Activated naive CD4-positive, alpha-beta T cell treated with anti-CD3 and anti-CD28 coated beads, Interleukin-2, amount 50 U/mL, for 72 hours (primary cell): Measurements from ENCODE around the gene THSD1. TPM values are rescaled to one million over a fixed set of nuclear protein-coding genes. Genes with fewer than 3 reads are reported as not detected.

ENCODE experiments used
- ATAC-seq, 2 donors: fragments of 150-1000 bp; cut with Tn5 transposase; 2 replicates each; pipeline ENCODE4 v1.10.0; 2021; ENCODE audit warnings: mild to moderate bottlenecking in 2 of 2, moderate library complexity in 2 of 2
- DNase-seq, 2 donors: peaks; one replicate each; pipeline ENCODE4 v3.0.0; 2021 to 2022; ENCODE audit warnings: low spot score in 2 of 2
- H3K27ac Mint-ChIP-seq, 2 donors: one replicate each; pipeline ENCODE4 v1.8.0; 2022; ENCODE audit warnings: mild to moderate bottlenecking in 2 of 2, mixed read lengths in 2 of 2
- H3K36me3 Mint-ChIP-seq, 2 donors: one replicate each; pipeline ENCODE4 v1.8.0; 2022; ENCODE audit warnings: mixed read lengths in 2 of 2
- H3K9me3 Mint-ChIP-seq, 2 donors: one replicate each; pipeline ENCODE4 v1.8.0; 2022; ENCODE audit warnings: mixed read lengths in 2 of 2
- total RNA-seq, 2 donors: library from RNA; stranded (reverse); gene quantifications; one replicate each; pipeline ENCODE4 v1.2.3, GENCODE V29; 2022

THSD1 gene, protein sequence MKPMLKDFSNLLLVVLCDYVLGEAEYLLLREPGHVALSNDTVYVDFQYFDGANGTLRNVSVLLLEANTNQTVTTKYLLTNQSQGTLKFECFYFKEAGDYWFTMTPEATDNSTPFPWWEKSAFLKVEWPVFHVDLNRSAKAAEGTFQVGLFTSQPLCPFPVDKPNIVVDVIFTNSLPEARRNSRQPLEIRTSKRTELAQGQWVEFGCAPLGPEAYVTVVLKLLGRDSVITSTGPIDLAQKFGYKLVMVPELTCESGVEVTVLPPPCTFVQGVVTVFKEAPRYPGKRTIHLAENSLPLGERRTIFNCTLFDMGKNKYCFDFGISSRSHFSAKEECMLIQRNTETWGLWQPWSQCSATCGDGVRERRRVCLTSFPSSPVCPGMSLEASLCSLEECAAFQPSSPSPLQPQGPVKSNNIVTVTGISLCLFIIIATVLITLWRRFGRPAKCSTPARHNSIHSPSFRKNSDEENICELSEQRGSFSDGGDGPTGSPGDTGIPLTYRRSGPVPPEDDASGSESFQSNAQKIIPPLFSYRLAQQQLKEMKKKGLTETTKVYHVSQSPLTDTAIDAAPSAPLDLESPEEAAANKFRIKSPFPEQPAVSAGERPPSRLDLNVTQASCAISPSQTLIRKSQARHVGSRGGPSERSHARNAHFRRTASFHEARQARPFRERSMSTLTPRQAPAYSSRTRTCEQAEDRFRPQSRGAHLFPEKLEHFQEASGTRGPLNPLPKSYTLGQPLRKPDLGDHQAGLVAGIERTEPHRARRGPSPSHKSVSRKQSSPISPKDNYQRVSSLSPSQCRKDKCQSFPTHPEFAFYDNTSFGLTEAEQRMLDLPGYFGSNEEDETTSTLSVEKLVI
- total RNA-seq: under 1 TPM; 0.09 to 0.19 TPM

DNA sequence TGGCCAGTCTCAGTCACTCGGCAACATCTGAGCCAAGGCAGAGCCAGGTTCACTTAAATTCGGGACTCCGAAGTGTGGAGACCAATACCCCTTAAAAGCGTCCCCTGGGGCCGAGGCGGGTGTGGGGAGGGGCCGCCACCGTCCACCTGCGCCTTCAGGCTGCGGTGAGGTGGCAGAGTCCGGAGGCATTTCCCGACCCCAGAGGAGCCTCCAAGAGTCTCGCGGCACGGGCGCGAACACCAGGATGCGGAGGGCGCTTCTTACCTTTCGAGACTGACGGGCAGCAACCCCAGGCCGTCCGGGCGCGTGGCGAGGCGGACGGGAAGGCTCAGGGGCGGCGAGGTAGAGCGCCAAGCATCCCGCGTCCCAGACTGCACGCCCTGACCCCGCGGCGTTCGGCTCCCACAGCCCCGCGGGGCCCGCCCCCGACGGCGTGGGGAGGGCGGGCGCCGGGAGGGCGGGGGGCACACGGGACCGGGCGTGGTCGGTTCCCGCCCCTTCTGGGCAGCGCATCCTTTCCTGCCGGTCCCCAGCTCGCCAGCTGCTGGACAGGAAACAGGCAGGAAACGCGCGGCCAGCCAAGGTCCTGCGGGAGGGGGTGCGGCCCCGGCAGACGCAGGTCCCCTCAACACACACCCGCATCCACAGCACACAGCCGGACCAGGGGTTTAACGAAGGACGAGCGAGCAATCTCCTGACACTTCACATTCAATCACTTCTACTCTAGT, at the start of gene THSD1:
Gene THSD1, minus strand, starts transcription at position 406 of the 728 bp plus-strand sequence. CDS start 3,572 bp downstream, outside the sequence.
- peak; percentile 54 to 67 for ATAC-seq
- H3K36me3 Mint-ChIP-seq: peaks cover 5 to 6% of the 10 kb centered on the region in 2 donors
- peak within 1 kb of the TSS in 1 of 2 donors; percentile 44 for H3K27ac Mint-ChIP-seq
- peak in 1 of 2 donors; percentile 24 for DNase-seq
- H3K9me3 Mint-ChIP-seq: no peaks in the 10 kb centered on the region

DNA sequence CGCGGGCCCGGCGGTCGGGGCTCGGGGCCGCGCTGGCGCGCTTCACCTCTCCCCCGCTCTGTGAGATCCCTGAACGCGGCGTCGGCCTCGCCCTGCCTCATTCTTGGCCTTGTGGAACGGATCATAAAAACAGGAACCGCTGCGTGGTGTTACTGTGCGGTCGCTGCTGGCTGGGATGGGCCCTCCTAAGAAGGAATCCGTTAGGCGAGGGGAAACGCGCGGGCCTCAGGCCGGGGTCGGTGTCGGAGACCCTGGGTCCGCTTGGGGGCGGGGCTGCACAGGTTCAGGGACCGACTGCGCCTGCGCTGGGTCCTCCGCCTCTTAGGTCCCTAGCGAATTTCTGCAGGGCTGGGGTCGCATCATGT, 49.7 kb upstream of the THSD1 start:
- peaks cover 13 to 18% of the 10 kb centered on the region in 2 donors for H3K36me3 Mint-ChIP-seq
- ATAC-seq: peak; percentile 52 to 57
- H3K9me3 Mint-ChIP-seq: no peaks in the 10 kb centered on the region
- DNase-seq: peak; percentile 79
- peak overlapping the region; percentile 44 to 96 for H3K27ac Mint-ChIP-seq

DNA sequence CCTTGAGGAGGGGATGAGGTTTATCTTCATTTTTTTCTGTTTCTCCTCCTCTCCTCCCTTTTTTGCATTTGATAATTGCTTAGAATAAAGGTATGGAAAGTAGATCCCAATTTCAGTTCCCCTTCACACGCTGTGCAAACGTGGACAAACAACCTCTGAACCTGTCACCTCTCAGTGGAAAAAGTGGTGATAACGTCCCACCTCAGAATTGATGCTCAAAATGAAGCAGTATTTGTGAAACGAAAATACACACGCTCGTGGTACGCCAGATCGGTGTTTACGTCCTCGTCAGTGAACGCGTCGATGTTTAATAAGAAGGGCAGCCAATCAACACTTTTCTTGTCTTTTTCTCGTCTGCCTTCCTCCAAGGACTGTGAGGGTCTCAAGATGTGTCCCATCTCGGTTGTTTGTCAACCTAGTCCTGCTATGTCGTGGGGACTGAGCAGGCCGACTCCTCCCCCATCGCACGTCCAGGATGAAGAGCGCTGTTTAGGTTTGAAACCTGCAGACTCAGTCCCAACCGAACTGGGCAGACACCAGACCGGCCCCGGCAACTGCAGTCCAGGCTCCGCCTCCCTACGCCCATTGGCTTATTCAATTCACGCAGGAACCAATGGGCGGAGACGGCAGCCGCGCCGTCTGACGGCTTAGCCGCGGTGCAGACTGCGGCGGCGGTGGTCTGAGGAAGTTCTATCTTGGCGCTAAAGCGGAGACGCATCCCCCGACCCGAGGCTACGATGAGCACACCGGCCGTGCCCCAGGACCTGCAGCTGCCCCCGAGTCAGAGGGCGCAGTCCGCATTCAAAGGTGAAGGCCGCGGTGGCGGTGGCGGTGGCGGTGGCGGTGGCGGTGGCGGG, 49.1 kb upstream of the THSD1 start, which contains the start of gene CKAP2:
Gene CKAP2, plus strand, starts transcription at position 659 of the 857 bp plus-strand sequence. Its CDS starts 79 bp downstream, at position 738.
- ATAC-seq (peak; percentile 86 to 89), DNase-seq (peak; percentile 91 to 96)
- peak within 1 kb of the TSS; percentile 87 to 96 for H3K27ac Mint-ChIP-seq
- H3K36me3 Mint-ChIP-seq: peaks cover 10 to 17% of the 10 kb centered on the region in 2 donors
- H3K9me3 Mint-ChIP-seq: no peaks in the 10 kb centered on the region

DNA sequence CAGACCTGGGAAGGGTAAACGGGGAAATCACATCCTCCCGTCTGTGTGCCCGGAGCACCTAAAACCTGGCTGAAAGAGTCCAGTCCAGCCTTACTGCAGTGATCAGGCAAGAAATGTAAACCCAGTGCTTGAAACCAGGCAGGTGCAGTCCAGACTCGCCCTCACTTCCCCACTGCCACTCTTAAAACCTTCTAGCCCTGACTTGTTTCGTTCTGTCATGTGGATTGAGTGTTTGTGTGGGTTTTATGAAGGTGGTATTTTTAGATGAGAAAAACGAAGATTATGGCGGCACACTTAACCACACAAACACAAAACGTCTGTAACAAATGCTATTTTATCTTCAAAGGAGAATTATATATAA, 48.5 kb upstream of the THSD1 start:
- H3K36me3 Mint-ChIP-seq: peaks cover 10 to 23% of the 10 kb centered on the region in 2 donors
- ATAC-seq (no peak), DNase-seq (no peak)
- H3K27ac Mint-ChIP-seq: peak overlapping the region; percentile 87 to 96
- H3K9me3 Mint-ChIP-seq: no peaks in the 10 kb centered on the region

DNA sequence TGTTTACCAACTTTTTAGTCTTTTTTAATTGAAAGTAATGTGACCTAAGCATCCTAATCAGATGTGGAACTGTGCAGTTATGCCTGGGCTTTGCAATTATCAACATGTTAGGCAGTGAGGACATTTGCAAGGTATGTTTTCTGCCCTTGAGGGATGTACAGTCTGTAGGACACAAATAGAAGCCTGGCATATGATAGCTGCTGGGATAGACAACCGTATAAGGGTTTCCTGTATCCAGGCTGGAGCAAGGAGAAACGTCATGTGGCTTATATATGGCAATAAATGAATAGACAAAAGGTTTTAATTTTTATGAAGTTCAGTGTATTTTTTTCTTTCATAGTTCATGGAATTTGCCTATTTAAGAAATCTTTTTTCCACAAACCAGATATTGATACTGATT, 46.5 kb upstream of the THSD1 start:
- peaks cover 10 to 28% of the 10 kb centered on the region in 2 donors for H3K36me3 Mint-ChIP-seq
- no peaks in the 10 kb centered on the region for H3K9me3 Mint-ChIP-seq

DNA sequence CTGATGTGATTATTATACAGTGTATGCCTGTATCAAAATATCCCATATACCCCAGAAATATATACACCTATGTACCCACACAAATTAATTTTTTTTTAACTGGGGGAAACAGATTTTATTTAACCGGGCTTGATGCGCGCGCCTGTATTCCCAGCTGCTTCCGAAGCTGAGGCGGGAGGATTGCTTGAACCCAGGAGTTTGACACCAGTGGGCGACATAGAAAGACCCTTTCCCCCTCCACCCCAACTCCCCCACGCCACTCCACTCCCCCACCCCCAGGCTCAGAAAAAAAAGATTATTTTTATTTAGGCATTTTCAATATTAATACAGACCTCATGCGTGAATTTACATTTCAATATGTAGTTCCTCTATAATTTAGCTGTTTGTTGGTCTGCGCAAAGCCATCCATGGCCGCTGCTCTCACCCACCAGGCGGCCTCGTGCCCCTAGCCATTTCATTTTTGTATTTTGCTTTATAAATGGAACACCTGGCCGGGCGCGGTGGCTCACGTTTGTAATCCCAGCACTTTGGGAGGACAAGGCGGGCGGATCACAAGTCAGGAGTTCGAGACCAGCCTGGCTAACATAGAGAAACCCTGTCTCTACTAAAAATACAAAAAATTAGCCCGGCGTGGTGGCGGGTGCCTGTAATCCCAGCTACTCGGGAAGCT, 45.3 kb upstream of the THSD1 start:
- DNase-seq: no peak

More for the DNA sequence above, 46.5 kb upstream of the THSD1 start:
- no peak overlapping the region for H3K27ac Mint-ChIP-seq
- ATAC-seq (no peak), DNase-seq (no peak)

DNA sequence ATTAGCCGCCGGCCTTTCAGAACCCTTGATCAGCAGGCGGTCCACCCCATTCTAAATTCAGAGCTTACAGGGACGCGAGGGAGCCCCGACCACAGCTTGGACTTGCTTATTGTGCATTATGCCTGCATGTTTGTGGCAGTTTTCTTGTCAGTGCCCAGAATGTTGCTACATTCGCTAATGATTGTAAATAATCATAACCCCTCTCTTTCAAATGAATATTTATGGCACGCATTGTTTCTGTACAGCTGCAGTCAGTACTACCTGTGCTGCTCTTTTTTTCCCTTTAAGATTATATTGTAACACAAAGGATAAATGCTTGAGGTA, 44.8 kb upstream of the THSD1 start:
- Mint-ChIP-seq H3K27ac (peak overlapping the region in 1 of 2 donors; percentile 86), H3K9me3 (no peaks in the 10 kb centered on the region), H3K36me3 (peaks cover 0 to 20% of the 10 kb centered on the region in 2 donors)
- no peak for ATAC-seq
- no peak for DNase-seq

More for the DNA sequence above, 45.3 kb upstream of the THSD1 start:
- Mint-ChIP-seq H3K27ac (peak overlapping the region in 1 of 2 donors; percentile 86), H3K9me3 (no peaks in the 10 kb centered on the region), H3K36me3 (peaks cover 5 to 25% of the 10 kb centered on the region in 2 donors)
- no peak for ATAC-seq

DNA sequence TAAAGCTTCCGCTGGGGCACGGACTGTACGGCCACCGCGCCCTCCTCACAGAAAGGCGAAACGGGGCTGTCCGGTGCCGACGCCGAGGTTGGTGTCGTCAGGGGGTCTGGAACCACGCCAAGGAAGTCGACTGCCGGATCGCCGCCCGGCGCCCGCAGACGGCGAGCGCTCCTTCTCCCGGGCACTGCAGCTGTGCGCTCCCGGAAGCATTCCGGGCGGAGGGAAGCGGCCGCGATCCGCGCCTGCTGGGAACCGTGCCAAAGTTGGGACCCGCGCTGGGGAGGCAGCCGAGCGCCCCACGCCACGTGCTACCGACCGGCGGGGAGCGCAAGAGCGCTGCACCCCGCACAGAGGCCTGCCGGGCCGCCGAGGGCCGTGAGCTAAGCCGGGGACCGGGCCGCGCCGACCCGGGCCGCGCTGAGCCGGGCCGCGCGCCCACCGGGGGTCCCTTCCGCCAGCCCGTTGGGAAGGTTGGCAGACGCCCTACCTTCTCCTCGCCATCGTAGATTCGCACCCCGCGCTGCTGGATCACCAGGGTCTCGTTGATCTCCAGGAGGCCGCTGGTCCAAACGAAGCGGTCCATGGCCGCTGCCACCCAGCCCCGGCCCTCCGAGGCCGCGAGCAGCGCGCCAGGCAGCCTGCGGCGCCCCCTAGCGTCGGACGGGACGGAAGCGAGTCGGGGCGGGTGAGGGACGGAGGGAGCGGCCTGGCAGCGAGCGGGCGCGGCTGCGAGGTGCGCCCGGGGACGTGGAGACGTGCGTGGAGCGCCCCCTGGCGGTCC, 44.2 kb upstream of the THSD1 start, which contains the start of gene VPS36:
Gene VPS36, minus strand, starts transcription at position 623 of the 781 bp plus-strand sequence. Its CDS starts 40 bp downstream, at position 583.
- ATAC-seq (peak; percentile 78 to 79), DNase-seq (peak; percentile 95 to 98)
- H3K36me3 Mint-ChIP-seq: peaks cover 0 to 18% of the 10 kb centered on the region in 2 donors
- H3K27ac Mint-ChIP-seq: peak within 1 kb of the TSS; percentile 86 to 95
- no peaks in the 10 kb centered on the region for H3K9me3 Mint-ChIP-seq

DNA sequence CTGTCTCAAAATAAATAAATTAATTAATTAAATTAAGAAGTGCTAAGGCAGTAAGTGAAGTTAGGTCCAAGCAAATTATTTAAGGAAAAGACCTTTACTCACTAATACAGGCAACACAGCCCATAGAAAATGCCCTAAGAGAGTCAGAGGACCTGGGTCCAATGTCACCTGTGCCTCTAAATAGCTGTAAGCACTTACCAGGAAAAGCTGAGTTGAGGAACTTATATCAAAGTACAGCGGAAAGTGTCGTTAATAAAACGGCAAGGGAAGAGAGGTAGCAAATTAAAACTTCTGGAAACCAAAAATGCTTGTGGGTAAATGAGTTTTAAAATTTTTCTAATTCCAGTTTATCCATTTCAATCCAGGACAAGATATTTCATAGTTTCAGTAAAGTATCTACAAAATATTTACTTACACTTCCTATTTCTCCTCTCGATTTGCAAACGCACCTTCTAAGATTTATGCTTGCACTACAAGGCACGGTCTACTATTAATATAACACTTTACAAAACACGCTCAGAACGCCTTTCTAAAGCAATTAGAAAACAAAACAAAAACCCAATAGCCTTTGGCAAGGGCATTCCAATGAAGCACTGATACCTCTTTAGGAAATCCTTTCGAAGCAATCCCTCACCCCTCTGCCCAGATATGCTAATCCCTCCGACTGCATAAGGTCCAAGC, 43.5 kb upstream of the THSD1 start:
- H3K27ac Mint-ChIP-seq: peak overlapping the region; percentile 86 to 95
- no peaks in the 10 kb centered on the region for H3K9me3 Mint-ChIP-seq
- ATAC-seq: no peak
- peaks cover 0 to 14% of the 10 kb centered on the region in 2 donors for H3K36me3 Mint-ChIP-seq
- no peak for DNase-seq

GRCh38 chr13:52447815-52448552, 42.0 kb upstream of the THSD1 start:
- ATAC-seq: no peak
- Mint-ChIP-seq H3K27ac (peak overlapping the region in 1 of 2 donors; percentile 33), H3K9me3 (no peaks in the 10 kb centered on the region), H3K36me3 (peaks cover 0 to 11% of the 10 kb centered on the region in 2 donors)
- no peak for DNase-seq

DNA sequence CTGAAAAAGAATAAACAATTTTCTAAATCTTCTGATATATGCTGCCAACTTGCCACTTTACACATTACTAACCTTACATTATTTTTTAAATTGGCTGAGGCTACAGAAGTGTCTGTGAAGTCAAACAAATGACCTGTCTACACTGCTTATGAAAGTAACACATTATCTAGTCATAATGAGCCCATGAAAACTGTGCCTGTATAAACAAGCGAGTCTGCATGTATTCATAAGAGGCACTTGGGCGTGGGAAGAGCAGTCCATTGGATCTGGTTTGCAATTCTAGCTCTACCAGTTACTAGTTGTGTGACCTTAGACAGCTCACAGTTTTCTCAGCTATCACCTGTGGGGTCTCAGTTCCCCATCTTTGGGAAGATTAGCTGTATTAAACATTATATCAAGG, 41.4 kb upstream of the THSD1 start:
- Mint-ChIP-seq H3K36me3 (peaks cover 0 to 11% of the 10 kb centered on the region in 2 donors), H3K9me3 (no peaks in the 10 kb centered on the region), H3K27ac (no peak overlapping the region)
- no peak for DNase-seq
- ATAC-seq: peak in 1 of 2 donors; percentile 47

DNA sequence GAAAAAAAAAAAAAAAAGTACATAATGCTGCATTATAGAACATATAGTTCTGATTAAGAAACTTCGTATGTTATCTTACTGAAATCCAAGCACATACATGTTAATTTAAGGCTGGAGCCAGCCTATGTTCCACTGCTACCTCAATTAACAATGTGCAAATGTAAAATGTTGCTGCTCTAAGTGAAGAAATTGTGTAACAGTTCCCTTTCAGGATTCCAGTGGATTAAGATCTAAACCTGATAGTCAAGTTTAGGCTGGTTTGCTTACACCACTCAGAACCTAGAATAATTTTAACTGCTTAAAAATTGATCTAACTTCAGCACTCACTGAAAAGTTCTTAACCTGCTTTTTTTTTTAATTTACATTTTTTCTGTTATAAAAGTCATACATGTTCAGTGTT, 40.3 kb upstream of the THSD1 start:
- no peak for ATAC-seq
- no peak overlapping the region for H3K27ac Mint-ChIP-seq
- H3K9me3 Mint-ChIP-seq: no peaks in the 10 kb centered on the region
- no peak for DNase-seq
- H3K36me3 Mint-ChIP-seq: peaks cover 0 to 11% of the 10 kb centered on the region in 2 donors

GRCh38 chr13:52432456-52432855, 26.5 kb upstream of the THSD1 start:
- no peak overlapping the region for H3K27ac Mint-ChIP-seq
- no peaks in the 10 kb centered on the region for H3K9me3 Mint-ChIP-seq
- H3K36me3 Mint-ChIP-seq: peaks cover 0 to 6% of the 10 kb centered on the region in 2 donors
- ATAC-seq: no peak
- DNase-seq: no peak
